HG03095 (cell line): ENCODE results near the gene PTPRB.

Experiments used
- ATAC-seq: cut with Tn5 transposase; IDR thresholded peaks from one replicate; pipeline ENCODE4 v1.9.1; 2021; ENCODE audit warnings: moderate library complexity; ENCODE audit not compliant: unreplicated experiment

The PTPRB gene

DNA sequence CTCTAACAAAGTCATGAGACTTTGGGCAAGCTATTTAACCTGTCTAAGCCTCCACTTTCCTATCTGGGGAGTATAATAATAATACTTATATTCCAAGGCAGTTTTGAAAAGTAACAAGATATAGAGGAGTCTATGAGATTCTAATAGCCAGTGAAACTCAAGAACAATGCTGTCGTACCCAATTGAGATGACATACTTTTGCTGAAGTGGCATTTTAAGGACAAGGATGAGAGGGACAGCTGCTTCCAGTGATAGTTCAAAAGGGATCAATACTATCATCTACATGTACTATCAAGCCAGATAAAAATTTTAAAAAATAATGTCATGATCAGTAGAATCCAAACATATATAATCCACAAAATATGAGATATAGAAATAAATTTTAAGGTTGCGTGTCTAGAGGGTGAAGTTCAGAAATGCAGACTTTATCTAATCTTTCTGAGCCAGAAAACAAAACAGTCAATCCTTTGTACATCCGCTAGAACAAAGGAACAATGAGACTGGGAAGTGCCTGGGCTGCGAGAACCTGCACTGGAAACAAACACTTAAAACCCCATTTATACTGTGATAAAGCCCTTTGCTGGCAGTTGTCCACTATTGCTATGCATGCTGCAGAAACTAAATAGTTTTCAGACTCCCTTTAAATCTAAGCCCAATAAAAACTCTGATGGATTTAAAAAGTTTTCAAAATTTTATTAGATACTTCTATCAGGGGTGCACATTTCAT lies 38.6 kb downstream of the PTPRB start:
- ATAC-seq = no peak

DNA sequence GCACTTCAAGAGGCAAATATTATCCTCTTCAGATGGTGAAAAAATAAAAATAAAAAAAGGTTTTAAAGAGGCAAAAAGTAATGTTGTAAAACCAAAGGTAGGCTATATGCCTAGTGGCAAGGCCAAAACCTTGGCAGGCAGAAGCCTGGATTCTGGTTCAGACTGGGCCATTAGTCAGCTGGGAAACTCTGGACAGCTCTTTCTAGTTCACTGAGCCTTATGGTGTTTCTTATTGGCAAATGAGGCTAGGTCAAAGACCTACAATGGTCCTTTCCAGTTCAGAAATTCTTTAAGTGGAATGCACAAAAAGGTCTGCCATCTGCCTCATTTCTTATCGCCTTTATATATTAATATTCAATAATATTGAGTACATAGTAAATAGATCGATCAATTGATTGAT lies 44.6 kb downstream of the PTPRB start:
- no peak for ATAC-seq

DNA sequence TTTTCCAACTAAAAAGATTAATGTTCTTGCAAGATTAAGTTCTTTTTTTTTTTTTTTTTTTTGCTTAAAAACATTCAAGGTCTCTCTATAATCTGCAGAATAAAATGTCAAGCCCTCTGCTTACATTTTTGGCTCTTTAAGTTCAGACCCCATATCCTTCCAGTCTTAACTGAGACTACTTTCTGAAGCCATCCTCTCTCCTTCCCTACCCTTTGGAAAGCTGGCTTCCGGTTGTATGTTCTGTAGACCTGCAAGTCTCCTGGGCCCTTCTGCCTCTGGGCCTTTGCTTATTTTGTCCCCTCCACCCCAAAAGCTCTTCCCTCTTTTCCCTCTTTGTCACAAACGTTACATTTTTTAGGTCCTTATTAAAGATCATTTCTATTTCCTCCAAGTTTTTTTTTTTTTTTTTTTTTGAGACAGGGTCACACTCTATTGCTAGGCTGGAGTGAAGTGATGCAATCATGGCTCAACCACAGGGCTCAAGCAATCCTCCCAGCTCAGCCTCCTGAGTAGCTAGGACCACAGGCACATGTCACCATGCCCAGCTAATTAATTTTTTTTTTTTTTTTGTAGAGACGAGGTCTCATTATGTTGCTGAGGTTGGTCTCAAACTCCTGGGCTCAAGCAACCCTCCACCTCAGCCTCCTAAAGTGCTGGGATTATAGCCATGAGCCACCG lies 46.5 kb downstream of the PTPRB start:
- no peak for ATAC-seq

DNA sequence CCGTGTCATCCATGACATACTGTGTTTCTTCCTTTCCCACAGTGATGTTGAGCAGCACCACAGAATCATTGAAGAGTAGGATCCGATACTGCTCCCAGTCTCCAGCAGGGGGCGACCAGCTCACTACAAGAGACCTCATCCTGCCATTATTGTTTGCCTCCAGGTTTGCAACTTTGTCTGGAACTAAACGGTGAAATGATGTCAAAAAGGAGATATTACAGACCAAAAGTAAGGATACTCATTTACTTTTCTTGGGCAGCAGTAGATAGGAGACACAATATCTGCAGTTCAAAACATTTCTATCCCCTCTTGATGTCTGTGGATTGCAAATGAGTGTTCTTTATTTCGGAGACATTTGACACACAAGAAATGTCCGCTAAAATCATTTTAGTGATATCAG lies 47.2 kb downstream of the PTPRB start:
- ATAC-seq = peak; percentile 90

DNA sequence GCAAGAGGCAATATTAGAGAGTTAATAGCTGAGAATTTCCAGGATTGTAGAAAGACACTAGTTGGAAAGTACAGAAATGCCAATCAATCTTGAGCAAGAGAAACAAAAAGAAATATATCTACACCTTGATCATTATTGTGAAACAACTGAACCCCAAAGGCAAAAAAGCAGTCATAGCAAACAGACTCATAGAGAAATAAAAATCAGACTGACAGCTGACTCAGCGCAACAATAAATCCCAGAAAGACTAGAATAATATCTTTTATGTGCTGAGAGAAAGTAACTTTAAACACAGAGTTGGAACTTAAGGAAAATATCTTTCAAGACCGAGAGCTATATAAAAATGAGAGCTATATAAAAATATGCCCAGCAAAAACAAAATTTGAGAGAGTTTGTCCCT lies 52.9 kb downstream of the PTPRB start:
- ATAC-seq = no peak

DNA sequence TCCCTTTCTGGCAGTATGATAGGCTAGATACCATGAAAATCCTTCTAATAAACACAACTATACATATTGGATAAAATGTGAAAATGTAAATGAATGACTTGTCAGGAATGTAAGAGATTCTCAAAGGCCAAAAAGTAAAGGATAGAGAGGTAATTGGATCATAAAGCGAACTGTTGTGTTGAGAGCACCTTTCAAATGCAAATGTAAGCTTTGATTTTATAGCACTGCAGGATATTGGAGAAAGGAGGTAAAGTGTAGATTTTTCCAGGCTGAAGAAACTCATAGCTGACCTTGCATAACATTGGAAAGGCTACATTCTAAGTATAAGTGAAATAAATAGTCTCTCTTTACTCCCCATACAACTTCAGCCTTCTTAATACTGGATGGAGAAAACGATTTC lies 54.0 kb downstream of the PTPRB start:
- ATAC-seq = no peak

DNA sequence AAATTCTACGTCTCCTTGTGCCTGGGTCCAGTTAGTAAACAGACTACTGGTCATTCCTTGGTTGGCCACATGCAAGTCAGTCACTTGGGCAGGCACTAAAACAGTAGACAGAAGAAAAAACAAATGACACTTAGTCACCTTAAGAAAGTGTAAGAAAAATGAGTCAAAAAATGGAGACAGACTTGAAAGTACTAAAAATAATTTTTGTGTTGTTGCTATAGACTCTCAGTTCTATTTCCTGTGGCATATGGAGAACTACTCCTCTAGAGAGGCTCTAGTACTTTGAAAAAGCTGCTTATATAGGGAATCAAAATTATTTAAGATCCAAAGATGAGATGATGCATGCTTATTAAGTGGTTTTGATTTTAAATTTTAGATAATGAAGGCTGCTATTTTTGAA lies 56.0 kb downstream of the PTPRB start:
- ATAC-seq = peak; percentile 70

DNA sequence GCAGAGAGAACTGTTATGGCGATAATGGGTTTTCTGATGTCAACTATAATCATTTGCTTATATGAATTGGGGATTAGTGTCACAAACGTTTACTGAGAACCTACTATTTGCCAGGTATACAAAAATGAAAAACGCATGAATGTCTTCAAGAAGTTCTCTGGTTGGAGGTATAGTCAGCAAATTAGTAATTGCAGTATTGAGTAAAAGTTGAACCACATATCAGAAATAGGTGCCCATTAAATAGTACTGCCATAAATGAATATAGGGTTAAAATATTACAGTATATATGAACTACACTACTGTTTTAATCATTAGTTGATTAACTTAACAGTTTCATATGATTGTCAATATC lies 60.0 kb downstream of the PTPRB start:
- ATAC-seq = no peak

DNA sequence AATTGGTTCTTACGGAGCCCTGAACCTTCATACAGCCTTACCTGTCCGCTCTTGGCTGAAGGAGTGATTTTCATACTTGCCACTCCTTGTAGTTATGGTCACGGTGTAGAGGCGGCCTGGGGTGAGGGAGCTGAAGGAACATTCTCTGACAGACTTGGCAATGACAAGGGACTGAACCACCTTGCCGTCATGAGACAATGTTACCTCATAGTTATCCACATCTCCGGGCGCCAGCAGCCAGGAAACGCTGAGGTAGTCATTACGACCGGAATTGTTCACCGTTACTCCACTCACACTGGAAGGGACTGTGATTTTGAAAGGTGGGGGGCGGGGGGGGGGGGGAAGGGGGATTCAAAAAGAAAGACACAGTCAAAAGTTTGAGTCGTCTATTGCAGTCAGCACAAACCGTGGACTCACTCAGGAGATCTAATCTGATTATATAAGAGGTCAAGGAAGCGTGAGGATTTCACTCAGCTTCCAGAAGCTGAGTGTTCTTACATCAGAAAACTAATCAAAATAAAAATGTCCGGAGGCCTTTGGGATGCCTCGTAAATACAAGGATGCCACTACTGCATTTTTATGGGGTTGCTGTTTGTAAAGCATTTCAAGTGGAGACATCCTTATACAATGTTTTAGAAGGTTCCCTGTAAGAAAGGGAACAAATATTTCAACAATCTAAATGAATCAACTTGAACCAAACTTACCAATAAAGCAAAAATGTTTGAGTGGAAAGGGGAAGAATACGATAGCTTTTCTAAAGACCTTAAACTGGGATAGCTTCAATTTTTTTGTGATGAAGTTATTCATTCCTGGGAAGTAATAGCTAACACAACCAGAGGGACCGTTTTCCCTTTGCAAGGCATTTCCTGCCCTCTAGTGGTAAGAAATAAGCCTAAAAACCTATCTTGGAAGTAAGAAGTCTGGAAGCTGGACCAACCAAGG lies 60.6 kb downstream of the PTPRB start:
- peak; percentile 61 for ATAC-seq

DNA sequence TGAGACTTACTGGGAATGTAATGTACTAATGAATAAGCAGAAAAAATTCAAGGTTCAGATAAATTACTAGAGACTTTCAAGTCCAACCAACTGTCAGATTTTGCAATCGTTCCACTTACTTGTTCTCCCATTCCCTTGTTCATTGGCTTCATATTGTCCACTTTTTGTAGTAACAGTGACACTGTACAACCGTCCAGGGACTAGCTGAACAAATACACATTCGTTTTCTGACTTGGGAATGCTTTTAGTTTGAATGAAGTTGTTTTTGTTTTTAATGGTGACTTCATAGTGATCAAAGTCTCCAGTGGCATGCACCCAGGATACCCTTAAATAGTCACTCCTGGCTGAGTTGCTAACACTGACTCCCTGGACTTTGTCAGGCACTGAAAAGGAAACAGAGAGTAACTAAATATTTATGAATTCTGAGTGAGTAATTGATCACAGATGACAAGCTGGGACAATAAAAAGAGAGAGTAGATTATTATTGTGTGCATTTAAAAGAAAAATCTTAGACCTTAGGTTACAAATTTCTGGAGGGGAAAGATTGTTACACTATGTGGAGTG lies 65.4 kb downstream of the PTPRB start:
- ATAC-seq = no peak

DNA sequence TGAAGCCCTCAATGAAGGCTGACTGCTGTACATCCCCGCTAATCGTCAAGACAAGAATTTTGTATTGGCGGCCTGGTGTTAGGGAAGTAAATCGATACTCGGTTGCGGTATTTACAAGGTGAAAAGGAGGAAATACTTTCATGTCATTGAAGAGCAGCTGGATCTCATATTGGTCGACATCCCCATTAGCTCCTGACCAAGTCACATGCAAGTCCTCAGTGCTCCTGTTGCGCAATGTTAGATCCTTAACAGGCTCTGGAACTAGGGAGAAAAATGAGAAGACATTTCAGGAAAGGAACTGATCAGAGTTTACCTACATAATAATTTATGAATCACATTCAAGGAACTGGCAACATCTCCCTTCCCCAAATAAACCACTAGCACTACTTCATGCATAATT lies 66.2 kb downstream of the PTPRB start:
- ATAC-seq = no peak

DNA sequence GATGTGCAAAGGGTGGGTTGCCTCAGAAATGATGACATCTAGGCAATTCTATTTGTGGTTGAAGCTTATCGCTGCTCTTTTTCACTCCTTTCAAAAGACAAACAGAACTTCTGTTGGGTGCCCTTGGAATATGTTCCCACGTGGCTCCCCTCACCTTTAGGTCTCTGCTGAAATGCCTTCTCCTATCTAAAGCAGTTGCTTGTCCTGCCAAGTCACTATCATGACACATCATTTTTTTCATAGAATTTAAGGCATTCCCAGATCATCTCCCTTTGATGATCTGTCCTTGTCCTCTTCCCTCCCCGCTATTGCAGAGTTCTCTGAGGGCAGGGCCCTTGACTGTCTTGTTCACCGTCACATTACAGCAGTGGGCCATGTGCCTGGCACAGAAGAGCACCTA lies 75.7 kb downstream of the PTPRB start:
- no peak for ATAC-seq

DNA sequence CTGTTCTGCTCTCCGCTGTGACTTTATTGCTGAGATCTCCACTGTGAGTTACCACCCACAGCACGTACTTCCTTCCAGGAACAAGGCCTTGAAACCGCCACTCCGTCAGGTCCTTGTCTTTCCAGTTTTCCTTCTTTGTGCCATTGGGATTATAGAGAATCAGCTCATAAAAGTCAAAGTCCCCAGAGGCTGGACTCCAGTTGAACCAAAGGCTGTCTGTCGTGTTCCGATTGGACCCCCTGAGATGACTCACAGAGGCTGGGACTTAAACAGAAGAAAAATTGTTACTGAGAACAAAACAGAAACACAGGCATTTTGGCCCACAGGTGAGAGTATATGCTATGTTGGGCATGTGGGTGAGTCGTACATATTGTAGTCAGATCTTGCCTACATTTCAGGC lies 76.6 kb downstream of the PTPRB start:
- no peak for ATAC-seq

DNA sequence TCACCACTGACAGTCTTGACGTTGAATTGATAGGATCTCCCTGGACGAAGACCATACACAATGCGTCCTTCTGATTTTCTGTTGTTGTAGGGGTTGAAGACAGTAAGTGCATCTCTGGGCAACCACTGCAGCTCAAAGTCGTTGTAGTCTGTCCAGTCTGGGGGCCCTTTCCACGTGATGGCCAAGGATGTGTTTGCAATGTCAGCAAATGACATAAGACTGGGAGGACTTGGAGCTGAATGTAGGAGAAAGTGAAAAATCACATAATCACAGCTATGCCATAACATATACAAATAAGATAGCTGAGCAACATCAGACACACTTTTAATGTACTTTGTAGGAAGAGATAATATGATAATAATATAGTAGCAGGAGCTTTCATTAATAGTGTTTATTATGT lies 77.8 kb downstream of the PTPRB start:
- ATAC-seq = no peak

DNA sequence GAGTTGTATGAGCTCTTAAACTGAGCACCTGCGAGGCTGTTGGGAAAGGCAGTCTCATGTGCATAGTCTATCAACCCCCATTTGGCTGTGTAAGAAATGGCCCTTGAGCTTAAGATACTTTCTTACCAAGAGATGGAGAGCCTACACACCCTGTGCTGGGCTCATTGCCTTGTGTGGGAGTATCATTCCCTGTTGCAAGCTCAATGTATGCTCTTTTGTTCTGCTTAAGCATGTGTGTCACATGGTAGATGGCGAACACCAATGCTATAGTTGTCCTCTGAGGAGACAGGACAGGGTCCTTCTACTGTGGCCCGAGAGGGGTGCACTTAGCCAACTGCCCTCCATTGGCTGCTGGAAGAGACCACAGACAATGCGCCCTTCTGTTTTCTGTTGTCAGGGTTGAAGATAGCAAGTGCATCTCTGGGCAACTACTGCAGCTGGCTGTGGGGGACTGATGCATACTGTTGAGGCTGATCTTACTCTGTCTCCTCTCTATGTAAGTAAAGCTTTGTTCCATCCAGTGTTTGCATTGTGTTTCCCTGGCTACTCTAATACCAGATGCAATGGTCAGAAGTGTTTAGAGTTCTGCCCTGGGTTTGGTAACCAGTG lies 79.5 kb downstream of the PTPRB start:
- ATAC-seq = no peak

DNA sequence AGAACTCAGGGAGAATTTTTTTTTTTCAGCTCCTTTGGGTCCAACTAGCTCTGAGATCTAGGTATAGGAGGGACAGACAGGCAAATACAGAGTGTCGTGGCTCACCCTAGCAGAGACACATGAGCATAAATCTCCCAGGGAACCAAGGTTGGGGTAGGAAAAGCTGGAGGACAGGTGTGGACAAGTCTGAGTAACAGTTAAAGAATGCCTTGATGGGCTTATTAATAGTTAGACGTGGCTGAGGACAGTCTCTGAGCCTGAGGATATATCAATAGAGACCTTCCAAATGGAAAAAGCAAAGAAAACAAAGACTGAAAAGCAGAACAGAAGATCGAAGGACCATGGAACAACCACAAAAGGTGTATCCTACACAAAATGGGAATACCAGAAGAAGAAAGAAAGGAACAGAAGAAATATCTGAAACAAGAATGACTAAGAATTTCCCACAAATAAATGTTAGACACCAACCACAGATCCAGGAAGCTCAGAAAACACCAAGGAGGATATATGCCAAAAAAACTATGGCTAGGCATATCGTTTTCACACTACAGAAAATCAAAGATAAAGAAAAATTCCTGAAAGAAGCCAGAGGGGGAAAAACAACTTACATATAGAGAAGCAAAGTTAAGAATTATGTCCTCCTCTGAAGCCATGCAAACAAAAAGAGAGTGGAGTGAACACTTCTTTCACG lies 80.9 kb downstream of the PTPRB start:
- no peak for ATAC-seq

DNA sequence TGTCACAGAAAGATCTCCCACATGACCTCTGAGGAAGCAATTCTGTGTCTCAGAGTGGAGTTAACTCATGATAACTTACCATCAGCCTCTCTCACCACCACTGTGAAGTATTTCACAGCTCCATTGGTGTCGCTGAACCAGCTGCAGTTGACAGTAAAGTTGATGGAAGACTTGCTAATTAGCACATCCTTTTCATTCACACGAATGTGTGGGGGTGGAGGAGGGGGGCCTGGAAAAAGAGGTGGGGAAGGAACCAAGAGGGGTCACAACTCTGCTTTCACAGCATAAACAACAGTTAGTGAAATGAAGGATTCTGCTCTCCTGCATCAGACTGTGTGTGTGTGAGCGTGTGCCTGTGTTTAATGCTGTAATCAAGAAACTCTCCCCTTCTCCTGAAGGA lies 82.1 kb downstream of the PTPRB start:
- no peak for ATAC-seq

DNA sequence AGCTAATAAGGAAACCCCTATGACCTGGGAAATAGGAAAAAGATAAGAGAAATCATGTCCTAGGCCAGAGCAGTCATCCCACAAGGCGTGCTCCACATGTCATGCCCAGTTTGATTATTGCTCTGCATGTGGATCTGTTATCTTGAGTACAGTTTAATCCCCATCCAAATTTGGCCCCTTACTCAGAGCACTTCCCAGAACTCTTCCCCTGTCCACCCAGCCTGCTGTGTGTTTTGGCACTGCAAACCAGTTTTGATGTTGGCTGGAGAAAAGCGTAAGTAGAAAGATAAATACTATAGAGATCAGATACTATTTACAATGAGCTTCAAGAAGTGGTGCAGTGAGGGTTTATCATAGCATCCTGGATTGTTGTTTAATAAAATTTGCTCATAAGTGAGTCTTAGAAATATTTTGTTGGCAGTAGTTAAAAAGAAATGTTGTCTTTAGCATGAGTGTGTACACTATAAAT lies 83.8 kb downstream of the PTPRB start:
- no peak for ATAC-seq

DNA sequence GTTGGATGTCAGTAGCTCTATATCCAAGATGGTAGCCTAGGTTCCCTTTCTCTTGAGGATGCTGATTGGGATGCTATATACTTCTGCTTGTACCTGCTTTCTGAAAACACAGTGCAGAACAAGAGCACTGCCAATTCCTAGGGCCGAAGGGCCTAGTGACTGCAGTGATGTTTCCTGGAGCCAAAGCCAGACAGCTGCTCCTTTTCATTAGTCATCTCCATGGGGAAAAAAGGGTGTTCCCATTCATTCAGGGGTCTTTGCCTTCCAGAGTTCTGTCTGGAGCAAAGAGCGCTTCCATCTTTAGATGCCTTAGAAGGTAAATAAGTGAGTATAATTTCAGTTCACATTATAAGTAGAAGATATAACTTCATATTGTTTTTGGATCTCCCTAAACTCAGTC lies 85.5 kb downstream of the PTPRB start:
- ATAC-seq = no peak

DNA sequence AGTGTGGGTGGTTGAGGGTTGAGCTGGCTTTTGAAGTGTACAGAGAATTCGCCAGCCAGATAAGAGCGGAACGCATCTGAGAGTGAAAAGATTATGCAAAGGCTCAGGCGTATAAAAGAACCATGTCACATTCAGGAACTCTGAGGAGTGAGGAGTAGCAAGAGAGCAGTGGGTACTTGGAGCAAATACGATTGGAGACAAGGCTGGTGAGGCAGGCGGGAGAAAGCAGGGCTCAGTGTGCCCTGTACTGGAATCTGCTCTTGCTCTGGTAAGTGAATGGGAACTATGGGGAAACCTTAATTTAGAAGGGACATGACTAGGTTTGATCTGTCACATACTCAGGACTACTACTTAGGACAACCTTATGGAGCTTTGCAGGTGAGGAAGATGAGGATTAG lies 87.0 kb downstream of the PTPRB start:
- ATAC-seq = no peak
